Stimulated activated CD8-positive, alpha-beta memory T cell treated with anti-CD3 and anti-CD28 coated beads, Interleukin-15, amount 100 ng/mL, for 1 hour (primary cell): ENCODE results near the gene B4GALT1.

Source experiments
- DNase-seq: peaks from one replicate; pipeline ENCODE4 v3.0.0-alpha.2; 2020; ENCODE audit warnings: low read depth

The B4GALT1 gene, protein sequence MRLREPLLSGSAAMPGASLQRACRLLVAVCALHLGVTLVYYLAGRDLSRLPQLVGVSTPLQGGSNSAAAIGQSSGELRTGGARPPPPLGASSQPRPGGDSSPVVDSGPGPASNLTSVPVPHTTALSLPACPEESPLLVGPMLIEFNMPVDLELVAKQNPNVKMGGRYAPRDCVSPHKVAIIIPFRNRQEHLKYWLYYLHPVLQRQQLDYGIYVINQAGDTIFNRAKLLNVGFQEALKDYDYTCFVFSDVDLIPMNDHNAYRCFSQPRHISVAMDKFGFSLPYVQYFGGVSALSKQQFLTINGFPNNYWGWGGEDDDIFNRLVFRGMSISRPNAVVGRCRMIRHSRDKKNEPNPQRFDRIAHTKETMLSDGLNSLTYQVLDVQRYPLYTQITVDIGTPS

DNA sequence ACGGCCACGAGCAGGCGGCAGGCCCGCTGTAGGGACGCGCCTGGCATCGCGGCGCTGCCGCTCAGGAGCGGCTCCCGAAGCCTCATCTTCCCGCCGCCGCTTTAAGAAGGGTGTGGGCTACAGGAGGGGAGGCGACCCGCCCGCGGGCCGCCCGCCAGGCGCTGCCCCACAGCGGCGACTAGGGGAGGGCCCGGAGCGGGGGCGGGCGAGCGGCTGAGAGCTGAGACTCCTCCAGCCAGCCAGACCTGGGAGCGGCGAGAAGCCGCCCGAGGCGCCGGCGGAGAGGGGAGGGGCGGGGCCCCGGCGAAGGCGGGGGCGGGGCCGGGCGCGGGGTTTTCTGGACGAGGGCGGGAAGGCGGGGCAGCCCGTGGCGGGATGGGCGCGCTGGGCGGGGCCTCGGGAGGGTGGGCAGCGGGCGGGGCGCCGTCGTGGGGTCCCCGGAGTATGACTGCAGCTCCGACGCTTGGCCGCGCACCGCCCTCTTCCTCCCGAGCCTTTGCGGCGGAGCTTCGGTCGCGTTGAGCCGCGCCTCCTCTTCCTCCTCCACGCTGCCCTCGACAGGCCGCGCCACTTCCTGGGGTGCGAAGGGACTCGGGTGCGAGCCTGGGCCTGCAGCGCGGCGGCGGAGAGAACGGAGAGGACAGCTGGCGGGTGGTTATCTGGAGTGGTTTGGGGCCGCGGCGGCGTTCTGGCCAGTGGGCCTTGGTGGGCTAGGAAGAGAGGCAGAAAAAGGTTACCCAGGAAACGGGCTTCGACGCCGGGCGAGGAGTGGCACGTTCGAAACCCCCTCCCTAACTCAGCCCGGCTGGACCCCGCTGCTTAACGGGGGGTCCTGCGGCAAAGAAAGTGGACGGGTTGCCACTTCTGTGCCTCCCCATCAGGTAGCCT is at the start of gene B4GALT1:
B4GALT1 (minus strand) TSS at position 253 of the 888 bp plus-strand sequence; CDS start at position 86, 167 bp downstream.
- peak; percentile 92 for DNase-seq

- no peak for DNase-seq
Observed at GRCh38 chr9:33211695-33212393, 44.7 kb upstream of the B4GALT1 start.

GRCh38 chr9:33210006-33210715 is 43.0 kb upstream of the B4GALT1 start:
- no peak for DNase-seq

GRCh38 chr9:33209394-33209793 is 42.3 kb upstream of the B4GALT1 start:
- no peak for DNase-seq

GRCh38 chr9:33202552-33203201 is 35.5 kb upstream of the B4GALT1 start:
- DNase-seq = no peak

GRCh38 chr9:33202018-33202417 is 34.9 kb upstream of the B4GALT1 start:
- no peak for DNase-seq

- DNase-seq = no peak
Observed at GRCh38 chr9:33198165-33198564, 31.0 kb upstream of the B4GALT1 start.

DNA sequence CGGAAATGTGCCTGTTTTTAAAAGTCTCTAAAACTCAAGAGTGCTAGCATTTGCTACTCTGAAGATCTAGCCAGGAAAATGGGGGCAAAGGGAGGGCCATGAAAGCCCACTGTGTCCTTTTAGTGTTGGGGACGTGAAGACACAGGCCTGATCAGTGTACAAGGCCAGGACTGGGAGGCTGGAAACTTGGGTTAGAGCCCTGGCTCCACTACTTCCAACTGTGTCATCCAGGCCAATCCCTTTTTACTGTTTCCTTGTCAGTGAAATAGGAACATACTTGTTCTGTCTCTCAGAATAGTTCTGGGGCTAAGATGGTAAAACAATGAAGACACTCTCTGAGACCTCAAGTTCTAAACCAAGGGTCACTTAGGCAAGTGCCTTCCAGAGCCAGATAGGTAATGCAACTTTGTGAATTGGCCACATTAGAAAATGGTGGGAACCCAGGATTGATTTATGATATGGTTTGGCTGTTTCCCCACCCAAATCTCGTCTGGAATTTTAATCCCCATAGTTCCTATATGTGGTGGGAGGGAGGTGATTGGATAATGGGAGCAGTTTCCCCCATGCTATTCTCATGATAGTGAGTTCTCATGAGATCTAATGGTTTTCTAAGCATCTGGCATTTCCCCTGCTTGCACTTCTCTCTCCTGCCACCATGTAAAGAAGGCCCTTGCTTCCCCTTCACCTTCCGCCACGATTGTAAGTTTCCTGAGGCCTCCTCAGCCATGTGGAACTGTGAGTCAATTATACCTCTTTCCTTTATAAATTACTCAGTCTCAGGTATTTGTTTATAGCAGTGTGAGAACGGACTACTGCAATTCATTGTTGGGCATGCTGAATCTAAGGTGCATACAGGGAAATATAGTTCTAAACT is 30.4 kb upstream of the B4GALT1 start:
- DNase-seq = no peak

DNA sequence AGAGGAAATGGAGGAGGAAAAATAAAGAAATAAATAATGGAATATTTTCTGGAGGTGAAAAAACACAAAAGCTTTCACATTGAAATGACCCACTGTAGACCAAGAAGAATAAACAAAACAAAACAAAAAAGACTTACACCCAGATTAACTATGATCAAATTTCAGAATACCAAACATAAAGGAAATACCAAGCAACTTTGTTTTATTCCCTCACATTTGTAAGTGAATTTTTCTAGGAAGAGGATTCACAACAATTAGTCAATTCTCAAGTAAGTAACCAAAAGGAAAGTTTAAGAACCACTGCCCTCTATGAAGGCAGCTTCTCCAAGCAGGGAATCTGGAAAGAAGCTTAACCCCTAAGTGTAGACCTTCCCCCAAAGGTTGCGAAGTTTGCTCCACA is 29.6 kb upstream of the B4GALT1 start:
- no peak for DNase-seq

GRCh38 chr9:33193818-33194217 is 26.7 kb upstream of the B4GALT1 start:
- DNase-seq = no peak

GRCh38 chr9:33192493-33193255 is 25.5 kb upstream of the B4GALT1 start:
- no peak for DNase-seq

DNA sequence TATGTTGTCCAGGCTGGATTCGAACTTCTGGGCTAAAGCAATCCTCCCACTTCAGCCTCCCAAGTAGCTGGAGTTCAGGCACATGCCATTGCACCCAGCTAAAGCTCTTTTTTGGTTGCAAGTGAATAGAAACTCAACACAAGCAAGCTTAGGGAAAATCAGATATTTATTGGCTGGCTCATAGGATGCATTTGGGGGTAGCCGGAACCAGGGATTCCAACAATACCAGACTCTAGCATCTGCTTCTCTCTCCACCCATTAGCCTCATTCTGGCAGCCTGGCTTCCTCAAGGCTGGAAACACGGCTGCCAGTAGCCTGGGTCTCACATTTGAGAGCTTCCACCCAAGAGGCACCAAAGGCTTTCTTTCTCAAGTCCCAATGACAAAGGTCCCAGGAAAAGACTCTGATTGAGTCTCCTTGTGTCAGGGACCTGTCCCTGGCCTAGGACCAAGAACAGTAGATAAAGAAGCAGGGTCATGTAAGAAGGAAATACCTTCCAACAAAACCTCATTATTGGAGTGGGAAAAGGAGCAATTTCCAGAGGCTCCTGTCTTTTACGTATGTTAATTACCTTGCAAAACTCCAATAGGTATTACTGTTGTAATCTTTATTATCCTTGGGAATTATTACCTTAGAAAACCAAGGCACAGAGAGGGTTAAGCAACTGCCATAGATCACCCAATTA is 23.0 kb upstream of the B4GALT1 start:
- no peak for DNase-seq

DNA sequence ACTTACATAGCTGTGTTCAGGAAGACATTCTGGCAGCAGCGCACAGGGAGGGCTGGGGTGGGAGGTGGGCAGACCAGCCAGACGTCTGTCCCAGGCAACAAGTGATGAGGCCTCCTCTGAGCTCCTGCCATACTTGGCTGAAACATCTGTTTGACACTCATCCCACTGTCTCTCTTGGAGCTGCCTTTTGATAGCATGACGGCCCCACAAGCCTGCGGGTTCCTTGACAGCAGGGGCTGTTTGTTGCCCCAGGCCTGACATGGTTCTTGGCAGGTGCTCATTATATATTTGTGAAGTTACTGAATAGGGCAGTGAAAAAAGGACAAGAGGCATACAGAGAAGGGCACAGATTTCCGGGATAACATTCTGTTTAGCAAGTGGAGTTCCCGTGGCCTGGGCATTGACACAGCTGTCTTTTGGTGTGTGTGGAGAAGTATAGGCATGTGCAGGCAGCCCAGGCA is 22.2 kb upstream of the B4GALT1 start:
- no peak for DNase-seq

DNA sequence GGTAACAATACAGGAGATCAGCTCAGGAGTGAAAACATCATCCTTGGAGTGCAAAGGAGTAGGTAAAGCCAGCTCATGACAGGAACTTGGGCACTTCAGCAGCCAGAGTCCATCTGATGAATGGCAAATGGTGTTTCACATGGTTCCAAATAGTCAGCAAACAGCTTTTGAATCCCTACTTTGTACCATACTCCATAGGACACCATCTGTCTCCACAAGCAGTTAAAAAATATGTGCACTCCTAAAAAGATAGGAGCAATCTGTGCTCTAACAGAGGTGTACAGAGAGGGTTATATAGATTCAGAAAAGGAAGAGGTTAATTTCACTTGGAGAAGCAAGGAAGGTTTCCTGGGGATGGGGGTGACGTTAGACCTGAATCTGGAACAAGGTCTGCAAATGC is 21.6 kb upstream of the B4GALT1 start:
- DNase-seq = no peak

DNA sequence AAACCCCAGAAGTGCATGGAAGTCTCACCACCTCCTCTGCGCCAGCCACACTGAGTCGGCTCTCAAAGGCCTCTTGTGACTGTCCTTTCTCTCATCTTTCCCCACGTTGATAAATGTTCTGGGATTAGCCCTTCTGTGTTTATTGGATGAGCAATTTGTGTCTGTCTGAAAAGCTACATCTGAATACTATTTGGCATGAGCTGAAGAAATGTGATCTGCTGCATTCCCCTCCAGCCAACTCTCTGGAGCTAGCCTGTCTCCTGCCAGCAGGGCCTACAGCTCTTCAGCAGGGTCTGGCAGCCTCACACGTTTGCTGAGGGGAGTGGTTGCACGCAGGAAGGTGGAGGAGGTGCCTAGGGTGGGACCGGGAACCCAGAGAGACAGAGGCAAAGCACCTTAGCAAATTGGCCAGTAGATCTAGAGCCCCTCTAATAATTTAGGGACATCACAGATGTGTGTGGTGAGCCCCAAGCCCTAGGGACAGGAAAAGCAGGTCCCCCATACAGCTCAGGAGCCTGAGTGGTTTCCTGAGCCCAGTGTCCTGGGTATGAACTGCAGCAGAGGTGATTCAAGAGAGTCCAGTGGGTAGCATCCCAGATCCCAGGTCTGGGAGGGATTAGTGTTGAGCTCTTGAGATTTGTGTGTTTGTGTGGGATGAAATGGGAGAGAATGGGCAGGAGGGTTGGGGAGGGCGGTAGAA is 20.5 kb upstream of the B4GALT1 start:
- no peak for DNase-seq

- no peak for DNase-seq
Observed at GRCh38 chr9:33186457-33187168, 19.5 kb upstream of the B4GALT1 start.

DNA sequence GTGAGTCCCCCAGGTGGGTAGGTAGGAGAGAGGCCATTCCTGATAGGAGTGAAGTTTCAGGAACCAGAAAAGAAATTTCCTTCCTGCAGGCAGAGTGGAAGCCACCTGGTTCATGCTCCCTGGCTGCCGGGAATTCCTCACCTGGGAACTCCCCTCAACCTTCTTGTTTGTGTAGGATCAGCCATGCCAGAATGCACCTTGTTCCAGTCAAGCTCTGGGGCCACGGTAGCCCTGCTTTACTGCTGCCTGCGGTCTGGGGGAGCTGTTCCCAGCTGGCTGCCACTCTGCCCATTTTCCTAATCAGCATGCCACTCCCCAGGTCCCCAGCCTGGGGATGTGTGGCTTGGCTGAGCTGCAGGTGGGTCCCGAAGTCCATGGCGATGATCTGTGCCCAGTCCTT is 18.7 kb upstream of the B4GALT1 start:
- no peak for DNase-seq

DNA sequence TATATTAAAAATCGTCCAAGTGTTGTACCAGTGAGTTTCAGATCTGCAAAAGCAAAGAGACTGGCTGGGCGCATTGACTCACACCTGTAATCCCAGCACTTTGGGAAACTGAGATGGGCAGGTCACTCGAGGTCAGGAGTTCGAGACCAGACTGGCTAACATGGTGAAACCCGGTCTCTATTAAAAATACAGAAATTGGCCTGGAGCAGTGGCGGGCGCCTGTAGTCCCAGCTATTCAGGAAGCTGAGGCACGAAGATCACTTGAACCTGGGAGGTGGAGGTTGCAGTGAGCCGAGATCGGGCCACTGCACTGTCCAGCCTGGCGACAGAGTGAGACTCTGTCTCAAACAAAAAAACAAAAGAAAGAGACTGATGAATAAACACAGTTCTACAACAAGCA is 18.3 kb upstream of the B4GALT1 start:
- DNase-seq = no peak
